MM.1S (cell line): ENCODE data around the gene GNAI3.

Experiments used
- DNase-seq: peaks from one replicate; pipeline ENCODE4 v3.0.0-alpha.2; 2015
- H2AFZ ChIP-seq: fragments of 300-600 bp; sonication (generic); 2 replicates; pipeline ENCODE4 v1.6.0; 2016; ENCODE audit warnings: antibody characterized with exemption, low read length
- H3F3A ChIP-seq: fragments of 300-600 bp; sonication (generic); 2 replicates; pipeline ENCODE4 v1.6.1; 2016; ENCODE audit warnings: mild to moderate bottlenecking, antibody characterized with exemption, low read length, moderate library complexity, mixed read lengths; ENCODE audit not compliant: insufficient read depth
- H3K27ac ChIP-seq: fragments of 300-600 bp; sonication (generic); 2 replicates; pipeline ENCODE4 v1.5.1; 2016; ENCODE audit warnings: mild to moderate bottlenecking, low read length
- H3K27me3 ChIP-seq: fragments of 300-600 bp; sonication (generic); replicated peaks from 2 replicates; pipeline ENCODE4 v1.6.0; 2016; ENCODE audit warnings: low read length; ENCODE audit not compliant: insufficient read depth
- H3K36me3 ChIP-seq: fragments of 300-600 bp; sonication (generic); replicated peaks from 2 replicates; pipeline ENCODE4 v1.6.1; 2016; ENCODE audit warnings: mild to moderate bottlenecking, low read length, mixed read lengths; ENCODE audit not compliant: insufficient read depth
- H3K4me1 ChIP-seq: fragments of 300-600 bp; sonication (generic); 2 replicates; pipeline ENCODE4 v1.6.1; 2016; ENCODE audit warnings: low read length, mixed read lengths
- H3K4me2 ChIP-seq: fragments of 300-600 bp; sonication (generic); 2 replicates; pipeline ENCODE4 v1.6.0; 2016; ENCODE audit warnings: low read depth, low read length
- H3K4me3 ChIP-seq: fragments of 300-600 bp; sonication (generic); 2 replicates; pipeline ENCODE4 v1.5.1; 2016; ENCODE audit warnings: low read length, mixed read lengths
- H3K79me2 ChIP-seq: fragments of 300-600 bp; sonication (generic); 2 replicates; pipeline ENCODE4 v1.6.1; 2016; ENCODE audit warnings: mixed run types, low read length, mixed read lengths
- H3K9ac ChIP-seq: fragments of 300-600 bp; sonication (generic); 2 replicates; pipeline ENCODE4 v1.6.1; 2016; ENCODE audit warnings: low read length, mixed read lengths
- H3K9me2 ChIP-seq: fragments of 300-600 bp; sonication (generic); replicated peaks from 2 replicates; pipeline ENCODE4 v1.6.1; 2016; ENCODE audit warnings: mild to moderate bottlenecking, low read length, mixed read lengths; ENCODE audit not compliant: insufficient read depth
- H3K9me3 ChIP-seq: fragments of 300-600 bp; sonication (generic); replicated peaks from 2 replicates; pipeline ENCODE4 v1.6.1; 2016; ENCODE audit warnings: mild to moderate bottlenecking, low read length, mixed read lengths; ENCODE audit not compliant: insufficient read depth
- H4K20me1 ChIP-seq: fragments of 300-600 bp; sonication (generic); 2 replicates; pipeline ENCODE4 v1.6.1; 2016; ENCODE audit warnings: mild to moderate bottlenecking, low read length, moderate library complexity, mixed read lengths; ENCODE audit not compliant: insufficient read depth
- CTCF ChIP-seq: fragments of 300-600 bp; sonication (generic); IDR thresholded peaks from 2 replicates; pipeline ENCODE4 v1.5.1; 2016; ENCODE audit warnings: antibody characterized with exemption, low read length, mixed read lengths
- EZH2 ChIP-seq: fragments of 300-600 bp; sonication (generic); optimal IDR thresholded peaks from 2 replicates; pipeline ENCODE3; 2017; ENCODE audit warnings: low read depth, mild to moderate bottlenecking, antibody characterized with exemption, low read length, mixed read lengths
- EZH2phosphoT487 ChIP-seq: fragments of 300-600 bp; sonication (generic); IDR thresholded peaks from 2 replicates; pipeline ENCODE4 v1.6.1; 2018; ENCODE audit warnings: antibody characterized with exemption, low read length

The GNAI3 gene

DNA sequence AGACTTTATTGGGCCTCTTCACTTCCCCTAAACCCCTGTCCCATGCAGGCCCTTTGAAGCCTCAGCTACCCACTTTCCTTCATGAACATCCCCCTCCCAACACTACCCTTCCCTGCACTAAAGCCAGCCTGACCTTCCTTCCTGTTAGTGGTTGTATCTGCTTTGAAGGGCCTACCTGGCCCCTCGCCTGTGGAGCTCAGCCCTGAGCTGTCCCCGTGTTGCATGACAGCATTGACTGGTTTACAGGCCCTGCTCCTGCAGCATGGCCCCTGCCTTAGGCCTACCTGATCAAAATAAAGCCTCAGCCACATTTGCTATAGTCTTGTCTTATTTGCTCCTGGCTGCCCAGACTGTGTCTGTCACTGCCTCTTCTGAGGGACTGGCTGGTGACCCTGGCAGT, 113.0 kb downstream of the GNAI3 start:
- H4K20me1 ChIP-seq, result no peaks in the 10 kb centered on the region
- no peaks in the 10 kb centered on the region for H3K9me3 ChIP-seq
- no peaks in the 10 kb centered on the region for H3K27me3 ChIP-seq
- DNase-seq, result no peak
- H3K36me3 ChIP-seq, result no peaks in the 10 kb centered on the region
- TF ChIP-seq EZH2 (no peak), EZH2phosphoT487 (no peak), CTCF (no peak)
- no peaks in the 10 kb centered on the region for H3F3A ChIP-seq
- no peak overlapping the region for H3K27ac ChIP-seq
- H3K4me1 ChIP-seq, result no peaks in the 10 kb centered on the region
- no peak overlapping the region for H3K9ac ChIP-seq
- H3K79me2 ChIP-seq, result no peaks in the 10 kb centered on the region
- H3K4me2 ChIP-seq, result no peak overlapping the region
- no peak overlapping the region for H2AFZ ChIP-seq
- no peaks in the 10 kb centered on the region for H3K9me2 ChIP-seq
- H3K4me3 ChIP-seq, result no peak overlapping the region

DNA sequence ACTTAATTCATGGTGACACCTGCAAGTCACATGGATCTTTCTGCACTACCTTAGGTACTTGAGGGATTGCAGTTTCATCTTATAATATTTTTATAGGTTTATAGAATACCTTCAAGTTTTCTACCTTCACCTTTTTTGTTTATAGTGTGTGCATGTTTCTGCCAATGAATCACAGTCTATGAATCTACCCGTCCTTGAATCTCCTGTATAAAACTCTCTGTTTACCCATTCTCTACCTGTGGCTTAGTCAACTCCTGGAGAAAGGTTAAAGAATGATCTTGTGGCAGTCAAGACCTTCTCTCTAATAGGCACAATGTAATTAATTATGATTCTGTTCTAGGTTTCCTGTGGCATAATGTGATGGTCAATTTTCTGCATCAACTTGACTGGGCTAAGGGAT, 116.3 kb downstream of the GNAI3 start:
- H3K36me3 ChIP-seq, result no peaks in the 10 kb centered on the region
- no peaks in the 10 kb centered on the region for H3K9me2 ChIP-seq
- no peak for DNase-seq
- H3K9me3 ChIP-seq, result no peaks in the 10 kb centered on the region
- H3K27me3 ChIP-seq, result no peaks in the 10 kb centered on the region
- no peaks in the 10 kb centered on the region for H3K79me2 ChIP-seq
- no peak overlapping the region for H3K27ac ChIP-seq
- H2AFZ ChIP-seq, result no peak overlapping the region
- H3K4me2 ChIP-seq, result no peak overlapping the region
- H3K4me3 ChIP-seq, result no peak overlapping the region
- no peaks in the 10 kb centered on the region for H3F3A ChIP-seq
- no peaks in the 10 kb centered on the region for H3K4me1 ChIP-seq
- H3K9ac ChIP-seq, result no peak overlapping the region
- H4K20me1 ChIP-seq, result no peaks in the 10 kb centered on the region
- TF ChIP-seq CTCF, result no peak
- no peak for TF ChIP-seq EZH2phosphoT487
- TF ChIP-seq EZH2, result no peak

- Histone ChIP-seq H3K27me3 (no peaks in the 10 kb centered on the region), H2AFZ (0 out of 2 replicates have a peak within 1 kb of the TSS, but pooled peaks have one; percentile 38), H3K4me1 (peaks cover 11% of the 10 kb centered on the region), H3K79me2 (no peaks in the 10 kb centered on the region), H3K36me3 (no peaks in the 10 kb centered on the region), H3K27ac (no peak within 1 kb of the TSS), H3K4me3 (peak within 1 kb of the TSS; percentile 49; the same call in 1 of the 2 replicates), H4K20me1 (no peaks in the 10 kb centered on the region), H3K9ac (no peak within 1 kb of the TSS), H3K9me2 (no peaks in the 10 kb centered on the region), H3K9me3 (no peaks in the 10 kb centered on the region), H3F3A (no peaks in the 10 kb centered on the region), H3K4me2 (peak within 1 kb of the TSS; percentile 57; the same call in 1 of the 2 replicates)
- TF ChIP-seq EZH2phosphoT487, result no peak
- no peak for TF ChIP-seq EZH2
- no peak for TF ChIP-seq CTCF
- DNase-seq, result peak; percentile 69
Measured at GRCh38 chr1:109667452-109668122, 119.2 kb downstream of the GNAI3 start, which contains the start of gene GSTM2. Gene GSTM2 (plus strand): TSS chr1:109668057. CDS start chr1:109668116, 59 bp downstream.
